ENCODE data around the gene NUP43. TPM values are rescaled to one million over a fixed set of nuclear protein-coding genes. Genes with fewer than 3 reads are reported as not detected.

The NUP43 gene
- total RNA-seq, 1 experiment from 2014 or later: 79.1 TPM

DNA sequence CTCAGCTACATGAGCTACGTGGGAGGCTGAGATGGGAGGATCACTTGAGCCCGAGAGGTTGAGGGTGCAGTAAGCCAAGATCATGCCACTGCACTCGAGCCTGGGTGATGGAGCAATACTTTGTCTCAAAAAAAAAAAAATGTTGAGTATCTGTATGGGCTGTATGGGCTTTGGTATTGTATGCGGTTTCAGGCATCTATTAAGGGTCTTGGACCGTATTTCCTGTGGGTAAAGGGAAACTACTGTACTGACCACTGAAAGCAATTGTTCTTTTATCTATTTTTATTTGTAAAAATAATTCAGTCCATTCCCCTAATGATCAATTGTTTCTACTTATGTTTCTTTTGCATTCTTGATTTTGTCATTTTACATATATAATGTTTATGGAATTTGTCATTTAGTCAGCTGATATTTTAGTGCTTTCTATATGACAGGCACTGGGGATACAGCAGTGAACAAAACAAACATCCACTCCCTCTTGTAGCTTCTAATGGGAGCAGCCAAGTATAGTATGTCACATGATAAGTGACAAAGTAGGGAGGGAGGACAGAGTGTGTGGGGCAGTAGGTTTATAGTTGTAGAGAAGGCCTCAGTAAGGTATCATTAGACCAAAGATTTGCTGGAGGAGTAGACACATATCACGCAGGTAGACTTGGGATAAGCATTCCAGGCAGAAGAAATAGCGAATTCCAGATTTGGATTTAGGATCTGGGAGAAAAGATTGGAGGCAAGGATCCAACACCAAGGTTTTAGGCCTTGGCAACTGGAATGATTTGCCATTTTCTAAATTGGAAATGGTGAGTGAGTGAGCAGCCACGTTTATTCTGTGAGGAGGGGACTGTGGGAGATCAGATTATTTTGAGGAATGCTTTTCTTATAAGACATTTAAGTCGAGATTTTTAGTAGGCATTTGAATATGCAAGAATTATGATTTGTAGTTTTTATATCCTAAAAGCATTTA lies 9.3 kb upstream of the NUP43 start:
- no peak for DNase-seq (ENCODE audit: low spot score)

DNA sequence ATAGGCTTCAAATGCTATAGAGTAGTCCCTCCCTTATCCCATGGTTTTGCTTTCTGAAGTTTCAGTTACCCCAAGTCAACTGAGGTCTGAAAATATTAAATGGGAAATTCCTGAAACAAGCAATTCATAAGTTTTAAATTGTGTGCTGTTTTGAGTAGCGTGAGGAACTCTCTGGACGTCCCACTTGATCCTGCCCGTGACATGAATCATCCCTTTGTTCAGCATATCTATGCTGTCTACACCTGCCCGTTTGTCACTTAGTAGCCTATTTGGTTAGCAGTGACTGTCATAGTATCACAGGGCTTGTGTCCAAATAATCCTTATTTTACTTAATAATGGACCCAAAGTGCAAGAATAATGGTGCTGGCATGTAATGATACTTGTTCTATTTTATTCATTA lies 8.2 kb upstream of the NUP43 start:
- peaks cover 6% of the 10 kb centered on the region for H3K4me1 Mint-ChIP-seq
- H3K27me3 Mint-ChIP-seq (ENCODE audit: low read depth): no peaks in the 10 kb centered on the region
- H3K27ac Mint-ChIP-seq: no peak overlapping the region
- H3K9me3 Mint-ChIP-seq: no peaks in the 10 kb centered on the region
- ATAC-seq (no peak), DNase-seq (ENCODE audit: low spot score) (no peak)
- H3K4me3 Mint-ChIP-seq: no peak overlapping the region
- POLR2A ChIA-PET: no interaction called here
- CTCF ChIA-PET: no interaction called here
- H3K36me3 Mint-ChIP-seq: no peaks in the 10 kb centered on the region
- no peak for TF ChIP-seq ZNF671 (CRISPR knock-in tag; IDR thresholded peaks at IDR 0.05)
- TF ChIP-seq, protein P1, sequence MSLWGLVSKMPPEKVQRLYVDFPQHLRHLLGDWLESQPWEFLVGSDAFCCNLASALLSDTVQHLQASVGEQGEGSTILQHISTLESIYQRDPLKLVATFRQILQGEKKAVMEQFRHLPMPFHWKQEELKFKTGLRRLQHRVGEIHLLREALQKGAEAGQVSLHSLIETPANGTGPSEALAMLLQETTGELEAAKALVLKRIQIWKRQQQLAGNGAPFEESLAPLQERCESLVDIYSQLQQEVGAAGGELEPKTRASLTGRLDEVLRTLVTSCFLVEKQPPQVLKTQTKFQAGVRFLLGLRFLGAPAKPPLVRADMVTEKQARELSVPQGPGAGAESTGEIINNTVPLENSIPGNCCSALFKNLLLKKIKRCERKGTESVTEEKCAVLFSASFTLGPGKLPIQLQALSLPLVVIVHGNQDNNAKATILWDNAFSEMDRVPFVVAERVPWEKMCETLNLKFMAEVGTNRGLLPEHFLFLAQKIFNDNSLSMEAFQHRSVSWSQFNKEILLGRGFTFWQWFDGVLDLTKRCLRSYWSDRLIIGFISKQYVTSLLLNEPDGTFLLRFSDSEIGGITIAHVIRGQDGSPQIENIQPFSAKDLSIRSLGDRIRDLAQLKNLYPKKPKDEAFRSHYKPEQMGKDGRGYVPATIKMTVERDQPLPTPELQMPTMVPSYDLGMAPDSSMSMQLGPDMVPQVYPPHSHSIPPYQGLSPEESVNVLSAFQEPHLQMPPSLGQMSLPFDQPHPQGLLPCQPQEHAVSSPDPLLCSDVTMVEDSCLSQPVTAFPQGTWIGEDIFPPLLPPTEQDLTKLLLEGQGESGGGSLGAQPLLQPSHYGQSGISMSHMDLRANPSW (CRISPR knock-in tag; conservative IDR thresholded peaks at IDR 0.05; ENCODE audit: low read depth): no peak
- TF ChIP-seq, protein P2, sequence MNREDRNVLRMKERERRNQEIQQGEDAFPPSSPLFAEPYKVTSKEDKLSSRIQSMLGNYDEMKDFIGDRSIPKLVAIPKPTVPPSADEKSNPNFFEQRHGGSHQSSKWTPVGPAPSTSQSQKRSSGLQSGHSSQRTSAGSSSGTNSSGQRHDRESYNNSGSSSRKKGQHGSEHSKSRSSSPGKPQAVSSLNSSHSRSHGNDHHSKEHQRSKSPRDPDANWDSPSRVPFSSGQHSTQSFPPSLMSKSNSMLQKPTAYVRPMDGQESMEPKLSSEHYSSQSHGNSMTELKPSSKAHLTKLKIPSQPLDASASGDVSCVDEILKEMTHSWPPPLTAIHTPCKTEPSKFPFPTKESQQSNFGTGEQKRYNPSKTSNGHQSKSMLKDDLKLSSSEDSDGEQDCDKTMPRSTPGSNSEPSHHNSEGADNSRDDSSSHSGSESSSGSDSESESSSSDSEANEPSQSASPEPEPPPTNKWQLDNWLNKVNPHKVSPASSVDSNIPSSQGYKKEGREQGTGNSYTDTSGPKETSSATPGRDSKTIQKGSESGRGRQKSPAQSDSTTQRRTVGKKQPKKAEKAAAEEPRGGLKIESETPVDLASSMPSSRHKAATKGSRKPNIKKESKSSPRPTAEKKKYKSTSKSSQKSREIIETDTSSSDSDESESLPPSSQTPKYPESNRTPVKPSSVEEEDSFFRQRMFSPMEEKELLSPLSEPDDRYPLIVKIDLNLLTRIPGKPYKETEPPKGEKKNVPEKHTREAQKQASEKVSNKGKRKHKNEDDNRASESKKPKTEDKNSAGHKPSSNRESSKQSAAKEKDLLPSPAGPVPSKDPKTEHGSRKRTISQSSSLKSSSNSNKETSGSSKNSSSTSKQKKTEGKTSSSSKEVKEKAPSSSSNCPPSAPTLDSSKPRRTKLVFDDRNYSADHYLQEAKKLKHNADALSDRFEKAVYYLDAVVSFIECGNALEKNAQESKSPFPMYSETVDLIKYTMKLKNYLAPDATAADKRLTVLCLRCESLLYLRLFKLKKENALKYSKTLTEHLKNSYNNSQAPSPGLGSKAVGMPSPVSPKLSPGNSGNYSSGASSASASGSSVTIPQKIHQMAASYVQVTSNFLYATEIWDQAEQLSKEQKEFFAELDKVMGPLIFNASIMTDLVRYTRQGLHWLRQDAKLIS (CRISPR knock-in tag; IDR thresholded peaks at IDR 0.05; ENCODE audit: borderline replicate concordance): no peak
- TF ChIP-seq, protein P3, sequence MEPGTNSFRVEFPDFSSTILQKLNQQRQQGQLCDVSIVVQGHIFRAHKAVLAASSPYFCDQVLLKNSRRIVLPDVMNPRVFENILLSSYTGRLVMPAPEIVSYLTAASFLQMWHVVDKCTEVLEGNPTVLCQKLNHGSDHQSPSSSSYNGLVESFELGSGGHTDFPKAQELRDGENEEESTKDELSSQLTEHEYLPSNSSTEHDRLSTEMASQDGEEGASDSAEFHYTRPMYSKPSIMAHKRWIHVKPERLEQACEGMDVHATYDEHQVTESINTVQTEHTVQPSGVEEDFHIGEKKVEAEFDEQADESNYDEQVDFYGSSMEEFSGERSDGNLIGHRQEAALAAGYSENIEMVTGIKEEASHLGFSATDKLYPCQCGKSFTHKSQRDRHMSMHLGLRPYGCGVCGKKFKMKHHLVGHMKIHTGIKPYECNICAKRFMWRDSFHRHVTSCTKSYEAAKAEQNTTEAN (CRISPR knock-in tag; IDR thresholded peaks at IDR 0.05): no peak
- TF ChIP-seq TEAD4 (CRISPR knock-in tag; IDR thresholded peaks at IDR 0.05): no peak
- TF ChIP-seq MXD4 (CRISPR knock-in tag; IDR thresholded peaks at IDR 0.05; ENCODE audit: borderline replicate concordance): no peak
- TF ChIP-seq, protein P4, sequence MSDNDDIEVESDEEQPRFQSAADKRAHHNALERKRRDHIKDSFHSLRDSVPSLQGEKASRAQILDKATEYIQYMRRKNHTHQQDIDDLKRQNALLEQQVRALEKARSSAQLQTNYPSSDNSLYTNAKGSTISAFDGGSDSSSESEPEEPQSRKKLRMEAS (CRISPR knock-in tag; IDR thresholded peaks at IDR 0.05): no peak
- TF ChIP-seq, protein P5, sequence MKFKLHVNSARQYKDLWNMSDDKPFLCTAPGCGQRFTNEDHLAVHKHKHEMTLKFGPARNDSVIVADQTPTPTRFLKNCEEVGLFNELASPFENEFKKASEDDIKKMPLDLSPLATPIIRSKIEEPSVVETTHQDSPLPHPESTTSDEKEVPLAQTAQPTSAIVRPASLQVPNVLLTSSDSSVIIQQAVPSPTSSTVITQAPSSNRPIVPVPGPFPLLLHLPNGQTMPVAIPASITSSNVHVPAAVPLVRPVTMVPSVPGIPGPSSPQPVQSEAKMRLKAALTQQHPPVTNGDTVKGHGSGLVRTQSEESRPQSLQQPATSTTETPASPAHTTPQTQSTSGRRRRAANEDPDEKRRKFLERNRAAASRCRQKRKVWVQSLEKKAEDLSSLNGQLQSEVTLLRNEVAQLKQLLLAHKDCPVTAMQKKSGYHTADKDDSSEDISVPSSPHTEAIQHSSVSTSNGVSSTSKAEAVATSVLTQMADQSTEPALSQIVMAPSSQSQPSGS (CRISPR knock-in tag; IDR thresholded peaks at IDR 0.05; ENCODE audit: borderline replicate concordance, low read depth): no peak
- TF ChIP-seq JAZF1 (CRISPR knock-in tag; IDR thresholded peaks at IDR 0.05): no peak
- TF ChIP-seq SOX15 (CRISPR knock-in tag; IDR thresholded peaks at IDR 0.05): no peak
- TF ChIP-seq, protein P6, sequence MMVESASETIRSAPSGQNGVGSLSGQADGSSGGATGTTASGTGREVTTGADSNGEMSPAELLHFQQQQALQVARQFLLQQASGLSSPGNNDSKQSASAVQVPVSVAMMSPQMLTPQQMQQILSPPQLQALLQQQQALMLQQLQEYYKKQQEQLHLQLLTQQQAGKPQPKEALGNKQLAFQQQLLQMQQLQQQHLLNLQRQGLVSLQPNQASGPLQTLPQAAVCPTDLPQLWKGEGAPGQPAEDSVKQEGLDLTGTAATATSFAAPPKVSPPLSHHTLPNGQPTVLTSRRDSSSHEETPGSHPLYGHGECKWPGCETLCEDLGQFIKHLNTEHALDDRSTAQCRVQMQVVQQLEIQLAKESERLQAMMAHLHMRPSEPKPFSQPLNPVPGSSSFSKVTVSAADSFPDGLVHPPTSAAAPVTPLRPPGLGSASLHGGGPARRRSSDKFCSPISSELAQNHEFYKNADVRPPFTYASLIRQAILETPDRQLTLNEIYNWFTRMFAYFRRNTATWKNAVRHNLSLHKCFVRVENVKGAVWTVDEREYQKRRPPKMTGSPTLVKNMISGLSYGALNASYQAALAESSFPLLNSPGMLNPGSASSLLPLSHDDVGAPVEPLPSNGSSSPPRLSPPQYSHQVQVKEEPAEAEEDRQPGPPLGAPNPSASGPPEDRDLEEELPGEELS (CRISPR knock-in tag; IDR thresholded peaks at IDR 0.05): no peak
- TF ChIP-seq FOXJ3 (CRISPR knock-in tag; IDR thresholded peaks at IDR 0.05; ENCODE audit: borderline replicate concordance): no peak
- TF ChIP-seq, protein P7, sequence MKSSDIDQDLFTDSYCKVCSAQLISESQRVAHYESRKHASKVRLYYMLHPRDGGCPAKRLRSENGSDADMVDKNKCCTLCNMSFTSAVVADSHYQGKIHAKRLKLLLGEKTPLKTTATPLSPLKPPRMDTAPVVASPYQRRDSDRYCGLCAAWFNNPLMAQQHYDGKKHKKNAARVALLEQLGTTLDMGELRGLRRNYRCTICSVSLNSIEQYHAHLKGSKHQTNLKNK (CRISPR knock-in tag; IDR thresholded peaks at IDR 0.05): no peak

More for the DNA sequence above, 9.3 kb upstream of the NUP43 start:
- ChIA-PET POLR2A (interaction anchor here (0.6 to 0.7 kb wide), 2 partner anchors 85 to 454 kb away, joined by 4 to 5 read pairs; no protein-coding TSS in a partner anchor), CTCF (no interaction called here)
- Mint-ChIP-seq H3K27ac (peak overlapping the region; percentile 10), H3K27me3 (ENCODE audit: low read depth) (no peaks in the 10 kb centered on the region), H3K9me3 (no peaks in the 10 kb centered on the region), H3K36me3 (peaks cover 3% of the 10 kb centered on the region; the same call in 1 of the 2 replicates), H3K4me3 (no peak overlapping the region), H3K4me1 (peaks cover 3% of the 10 kb centered on the region)
- TF ChIP-seq JAZF1 (CRISPR knock-in tag; IDR thresholded peaks at IDR 0.05): no peak
- no peak for TF ChIP-seq ZNF219 (CRISPR knock-in tag; IDR thresholded peaks at IDR 0.05; ENCODE audit: borderline replicate concordance)
- no peak for TF ChIP-seq EMX1 (CRISPR knock-in tag; IDR thresholded peaks at IDR 0.05)
- TF ChIP-seq ZNF423 (CRISPR knock-in tag; IDR thresholded peaks at IDR 0.05): no peak
- TF ChIP-seq, protein P8, sequence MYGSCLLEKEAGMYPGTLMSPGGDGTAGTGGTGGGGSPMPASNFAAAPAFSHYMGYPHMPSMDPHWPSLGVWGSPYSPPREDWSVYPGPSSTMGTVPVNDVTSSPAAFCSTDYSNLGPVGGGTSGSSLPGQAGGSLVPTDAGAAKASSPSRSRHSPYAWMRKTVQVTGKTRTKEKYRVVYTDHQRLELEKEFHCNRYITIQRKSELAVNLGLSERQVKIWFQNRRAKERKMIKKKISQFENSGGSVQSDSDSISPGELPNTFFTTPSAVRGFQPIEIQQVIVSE (CRISPR knock-in tag; IDR thresholded peaks at IDR 0.05; ENCODE audit: borderline replicate concordance): no peak
- no peak for TF ChIP-seq FOXP1 (CRISPR knock-in tag; IDR thresholded peaks at IDR 0.05; ENCODE audit: borderline replicate concordance)
- ATAC-seq: no peak
